Mesodermal cell (in vitro differentiated cells): ENCODE measurements around the gene SPATA13.
A peak's percentile ranks its signal among the peaks of the same experiment; 100 is the strongest.

ENCODE experiments used
- H3K27ac ChIP-seq: 2 replicates; pipeline ENCODE4 v1.7.0; 2013; ENCODE audit warnings: mild to moderate bottlenecking, low read depth, low read length, moderate library complexity; ENCODE audit not compliant: severe bottlenecking
- H3K36me3 ChIP-seq: 2 replicates; pipeline ENCODE4 v1.7.1; 2013; ENCODE audit warnings: mild to moderate bottlenecking, low read length, moderate library complexity; ENCODE audit not compliant: control insufficient read depth, insufficient read depth
- H3K4me1 ChIP-seq: one replicate; pipeline ENCODE4 v1.7.1; 2013; ENCODE audit warnings: mild to moderate bottlenecking, low read length; ENCODE audit not compliant: insufficient read depth, control insufficient read depth, poor library complexity, severe bottlenecking
- H3K4me3 ChIP-seq: 2 replicates; pipeline ENCODE4 v1.7.0; 2013; ENCODE audit warnings: low read length, control low read depth, mild to moderate bottlenecking; ENCODE audit not compliant: insufficient read depth, poor library complexity, severe bottlenecking; ENCODE audit errors: extremely low read depth
- H3K9me3 ChIP-seq: 2 replicates; pipeline ENCODE4 v1.7.1; 2013; ENCODE audit warnings: mild to moderate bottlenecking, low read length, moderate library complexity; ENCODE audit not compliant: control insufficient read depth
- WGBS, 2 experiments: methylation state at CpG; one replicate each; pipeline ENCODE4 v1.1.5; 2013; ENCODE audit warnings: missing lambda C conversion rate in 2 of 2; ENCODE audit not compliant: insufficient coverage in 2 of 2; 5-methylcytosine and 5-hydroxymethylcytosine counted together

SPATA13 gene

GRCh38 chr13:24127116-24127631 lies 33.3 kb upstream of the SPATA13 start:
- Histone ChIP-seq H3K4me3 (no peak overlapping the region), H3K36me3 (no peaks in the 10 kb centered on the region), H3K27ac (no peak overlapping the region), H3K9me3 (peaks cover 11% of the 10 kb centered on the region), H3K4me1 (peaks cover 17% of the 10 kb centered on the region)
- 61% methylated on average over 2 of the region's 2 CpGs; no CpG with 5 or more reads in 1 of the 2 experiments for WGBS, 2 experiments

DNA sequence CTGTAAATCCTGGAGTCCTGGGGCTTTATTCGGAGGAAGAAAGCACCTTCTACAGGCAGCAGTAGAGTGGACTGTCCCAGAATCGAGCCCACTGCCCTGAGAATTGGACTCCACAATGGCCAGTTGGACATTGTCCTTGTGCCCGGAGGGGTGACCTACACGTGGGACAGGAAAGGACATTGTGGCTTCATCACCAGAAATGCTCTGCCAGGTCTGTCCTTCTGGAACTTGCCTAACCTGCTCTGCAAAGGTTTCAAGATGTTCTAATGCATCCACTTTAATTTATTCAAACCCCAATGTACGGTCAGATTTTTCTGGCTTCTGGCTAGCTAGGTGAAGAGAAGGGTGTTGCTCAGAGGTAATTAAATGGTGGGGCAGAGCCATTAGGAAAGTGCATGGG lies 32.4 kb upstream of the SPATA13 start:
- no peak overlapping the region for H3K27ac ChIP-seq
- H3K4me1 ChIP-seq: peaks cover 17% of the 10 kb centered on the region
- 84 to 98% methylated on average over 4 to 5 of the region's 5 CpGs for WGBS, 2 experiments
- H3K9me3 ChIP-seq: peaks cover 11% of the 10 kb centered on the region
- H3K36me3 ChIP-seq: no peaks in the 10 kb centered on the region
- H3K4me3 ChIP-seq: no peak overlapping the region

GRCh38 chr13:24128962-24129361 lies 31.6 kb upstream of the SPATA13 start:
- WGBS, 2 experiments: 92 to 94% methylated on average over 3 of the region's 5 CpGs
- H3K9me3 ChIP-seq: peaks cover 11% of the 10 kb centered on the region
- H3K36me3 ChIP-seq: no peaks in the 10 kb centered on the region
- H3K4me1 ChIP-seq: peaks cover 17% of the 10 kb centered on the region
- H3K4me3 ChIP-seq: no peak overlapping the region
- H3K27ac ChIP-seq: no peak overlapping the region

GRCh38 chr13:24129914-24130774 lies 30.4 kb upstream of the SPATA13 start:
- peaks cover 22% of the 10 kb centered on the region for H3K4me1 ChIP-seq
- H3K27ac ChIP-seq: peak overlapping the region; percentile 76
- 69 to 80% methylated on average over 12 of the region's 12 CpGs for WGBS, 2 experiments
- H3K4me3 ChIP-seq: no peak overlapping the region
- no peaks in the 10 kb centered on the region for H3K36me3 ChIP-seq
- H3K9me3 ChIP-seq: peaks cover 11% of the 10 kb centered on the region

DNA sequence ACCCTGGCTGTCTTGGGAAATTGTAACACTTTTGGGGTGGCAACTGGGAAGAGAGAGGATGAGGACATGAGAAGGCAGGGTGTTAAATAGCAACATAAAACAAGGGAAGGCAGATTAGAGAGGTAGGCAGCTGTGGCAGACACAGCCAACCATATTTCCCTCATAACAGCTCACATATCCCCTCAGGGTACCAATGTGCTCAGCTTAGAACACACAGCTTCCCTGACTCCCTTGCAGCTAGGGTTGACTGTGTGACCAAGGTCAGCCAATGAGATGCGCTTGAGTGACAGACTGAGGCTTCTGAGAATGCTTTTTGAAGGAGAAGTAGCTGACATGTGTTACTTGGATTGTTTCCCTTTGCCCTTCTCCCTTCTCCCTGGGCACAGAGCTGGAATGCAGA lies 28.8 kb upstream of the SPATA13 start:
- Histone ChIP-seq H3K4me1 (peaks cover 18% of the 10 kb centered on the region), H3K27ac (no peak overlapping the region), H3K36me3 (no peaks in the 10 kb centered on the region), H3K9me3 (peaks cover 11% of the 10 kb centered on the region), H3K4me3 (no peak overlapping the region)
- no CpG with 5 or more reads among the region's 1 CpG for WGBS, 2 experiments

GRCh38 chr13:24133021-24133795 lies 27.3 kb upstream of the SPATA13 start:
- WGBS, 2 experiments: 94 to 97% methylated on average over 5 to 7 of the region's 7 CpGs
- Histone ChIP-seq H3K4me1 (peaks cover 18% of the 10 kb centered on the region), H3K9me3 (peaks cover 11% of the 10 kb centered on the region), H3K27ac (no peak overlapping the region), H3K36me3 (no peaks in the 10 kb centered on the region), H3K4me3 (no peak overlapping the region)

DNA sequence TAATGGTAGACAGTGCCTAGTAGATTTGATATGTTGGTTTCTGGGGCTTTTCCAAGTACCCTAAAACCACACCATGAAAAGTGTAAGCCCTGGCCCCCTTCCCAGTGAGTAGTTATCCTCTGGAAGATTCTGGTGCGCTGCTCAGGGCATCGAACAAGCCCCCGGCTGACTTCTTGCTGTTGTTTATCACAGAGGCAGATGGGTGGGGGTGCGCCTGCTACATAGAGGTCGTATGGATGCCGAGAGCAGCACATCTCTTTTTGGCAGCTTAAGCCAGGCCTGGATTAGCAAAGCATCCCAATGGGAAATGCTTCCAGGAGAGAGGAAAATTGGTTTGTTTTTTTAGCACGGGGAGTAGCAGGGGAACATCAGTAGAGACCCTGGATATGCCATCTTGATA lies 26.3 kb upstream of the SPATA13 start:
- 90% methylated on average over 6 to 7 of the region's 7 CpGs for WGBS, 2 experiments
- peaks cover 11% of the 10 kb centered on the region for H3K9me3 ChIP-seq
- peaks cover 18% of the 10 kb centered on the region for H3K4me1 ChIP-seq
- H3K36me3 ChIP-seq: no peaks in the 10 kb centered on the region
- no peak overlapping the region for H3K4me3 ChIP-seq
- H3K27ac ChIP-seq: no peak overlapping the region

DNA sequence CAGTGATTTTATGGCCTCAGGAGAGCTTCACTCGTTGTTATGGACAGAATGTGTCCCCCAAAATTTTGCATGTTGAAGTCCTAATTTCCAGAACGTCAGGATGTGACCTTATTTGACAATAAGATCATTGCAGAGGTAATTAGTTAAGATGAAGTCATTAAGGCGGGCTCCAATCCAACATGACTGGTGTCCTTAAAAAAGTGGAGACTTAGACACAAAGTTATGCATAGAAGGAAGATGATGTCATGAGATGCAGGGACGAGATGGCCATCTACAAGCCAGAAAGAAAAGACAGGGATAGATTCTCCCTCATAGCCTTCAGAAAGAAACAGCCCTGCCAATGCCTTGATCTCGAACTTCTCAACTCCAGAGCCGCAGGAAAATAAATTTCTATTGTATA lies 25.8 kb upstream of the SPATA13 start:
- H3K4me3 ChIP-seq: no peak overlapping the region
- 96% methylated on average over 3 to 4 of the region's 6 CpGs for WGBS, 2 experiments
- no peaks in the 10 kb centered on the region for H3K36me3 ChIP-seq
- H3K9me3 ChIP-seq: peaks cover 11% of the 10 kb centered on the region
- peaks cover 19% of the 10 kb centered on the region for H3K4me1 ChIP-seq
- H3K27ac ChIP-seq: no peak overlapping the region

DNA sequence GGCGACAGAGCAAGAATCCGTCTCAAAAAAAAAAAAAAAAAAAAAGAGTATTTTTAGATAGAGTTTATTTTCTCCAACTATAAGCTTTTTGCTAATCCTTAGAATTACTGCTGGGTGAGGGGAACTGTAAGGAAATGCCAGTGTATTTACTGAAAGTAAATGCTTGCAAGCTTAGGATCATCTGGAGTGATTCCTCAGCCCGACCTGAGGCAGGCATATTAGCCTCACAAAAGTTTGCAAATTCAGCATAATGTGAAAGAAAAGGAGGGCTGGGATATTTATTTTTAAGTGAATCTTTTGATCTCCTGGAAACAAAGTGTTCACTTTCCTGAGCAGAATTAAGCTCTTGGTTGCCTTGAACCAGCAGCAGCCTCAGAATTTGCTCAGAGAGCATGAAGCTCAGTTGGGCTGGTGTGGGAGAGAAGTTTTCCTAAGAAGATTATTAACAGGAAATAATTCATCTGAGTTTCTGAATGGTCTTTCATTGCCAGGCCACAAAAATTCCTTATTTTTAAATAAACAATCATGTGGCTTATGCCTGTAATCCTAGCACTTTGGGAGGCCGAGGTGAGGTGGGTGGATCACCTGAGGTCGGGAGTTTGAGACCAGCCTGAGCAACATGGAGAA lies 24.7 kb upstream of the SPATA13 start:
- no peaks in the 10 kb centered on the region for H3K36me3 ChIP-seq
- no peak overlapping the region for H3K4me3 ChIP-seq
- peaks cover 13% of the 10 kb centered on the region for H3K4me1 ChIP-seq
- H3K27ac ChIP-seq: no peak overlapping the region
- peaks cover 11% of the 10 kb centered on the region for H3K9me3 ChIP-seq
- 80 to 82% methylated on average over 1 to 2 of the region's 5 CpGs for WGBS, 2 experiments

- Histone ChIP-seq H3K4me3 (no peak overlapping the region), H3K4me1 (peaks cover 17% of the 10 kb centered on the region), H3K36me3 (no peaks in the 10 kb centered on the region), H3K27ac (no peak overlapping the region), H3K9me3 (no peaks in the 10 kb centered on the region)
- 97 to 100% methylated on average over 3 to 5 of the region's 5 CpGs for WGBS, 2 experiments
Measured at GRCh38 chr13:24138911-24139310, 21.6 kb upstream of the SPATA13 start.
